NCI-H748 (cell line): ENCODE data around the gene ABCA13.
A peak's percentile ranks its signal among the peaks of the same experiment; 100 is the strongest.

Experiments
- DNase-seq: peaks from one replicate; lab custom pipeline; 2025; ENCODE audit not compliant: unreplicated experiment; lab: John Stamatoyannopoulos, UW

Gene ABCA13

GRCh38 chr7:48627164-48627563 is 455.9 kb downstream of the ABCA13 start:
- no peak for DNase-seq

GRCh38 chr7:48628793-48629349 is 457.6 kb downstream of the ABCA13 start:
- no peak for DNase-seq

GRCh38 chr7:48634116-48634632 is 462.9 kb downstream of the ABCA13 start:
- DNase-seq: no peak

DNA sequence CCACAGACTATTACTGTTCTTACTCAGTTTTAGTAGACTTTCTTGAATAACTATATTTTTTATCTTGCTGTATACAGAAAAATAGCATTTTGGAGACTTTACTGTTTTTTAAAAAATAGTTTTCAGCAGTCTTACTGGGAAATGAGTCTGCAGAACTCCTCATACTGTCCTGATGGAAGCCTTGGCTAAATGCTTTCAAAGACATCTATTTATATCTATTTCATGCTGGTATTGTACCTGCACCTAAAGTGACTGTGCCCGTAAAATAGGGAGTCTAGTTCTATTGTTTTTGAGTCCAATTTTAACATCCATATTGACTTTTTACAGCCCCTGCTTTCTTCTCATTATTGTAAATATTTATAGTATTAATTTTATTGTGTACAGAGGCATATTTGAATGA is 464.5 kb downstream of the ABCA13 start:
- DNase-seq: peak; percentile 80

DNA sequence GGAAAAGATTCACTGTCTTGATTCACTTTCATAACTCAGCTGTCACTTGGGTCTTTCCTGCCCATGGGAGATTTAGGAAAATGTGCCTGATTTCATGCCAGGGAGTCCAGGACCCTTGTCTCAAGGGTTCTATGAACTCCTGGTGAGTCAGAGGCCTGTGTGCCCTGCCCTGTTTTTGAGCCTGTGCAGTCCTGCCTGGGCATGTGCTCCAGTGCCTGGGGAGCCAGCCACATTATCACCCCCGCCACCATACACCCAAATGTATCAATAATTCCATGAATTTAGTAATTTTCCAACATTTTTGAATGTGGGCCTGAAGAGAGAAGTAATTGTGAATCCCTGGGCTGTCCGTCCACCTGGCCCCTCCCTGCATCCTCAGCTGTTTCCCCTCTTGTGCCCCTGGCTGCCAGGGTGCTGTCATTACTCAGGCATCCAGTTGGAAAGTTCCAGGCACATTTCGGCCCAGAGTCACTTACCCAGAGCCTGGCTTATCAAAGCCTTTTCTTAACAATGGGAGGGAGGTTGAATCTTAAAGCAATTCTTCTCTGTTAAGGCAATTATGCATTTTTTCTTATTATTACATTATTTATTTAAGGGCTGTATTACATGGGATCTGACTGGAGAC is 465.2 kb downstream of the ABCA13 start:
- DNase-seq: peak; percentile 54

DNA sequence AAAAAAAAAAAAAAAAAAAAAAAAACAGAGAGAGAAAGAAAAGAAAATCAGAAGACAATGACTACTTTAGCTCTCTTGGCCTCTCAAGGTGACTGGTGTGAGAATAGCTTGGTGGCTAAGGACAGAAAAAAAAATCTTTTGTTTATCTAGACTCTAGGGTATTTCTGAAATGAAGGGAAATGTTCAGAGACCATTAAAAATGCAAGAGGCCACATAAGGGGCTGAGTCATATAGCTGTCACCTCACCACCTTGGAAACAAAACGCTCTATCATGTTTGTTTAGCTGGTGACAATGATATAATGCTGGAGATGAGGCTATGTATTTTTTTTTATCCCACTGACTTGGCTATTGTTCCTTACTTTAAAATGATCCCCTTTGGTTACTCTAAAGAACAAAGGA is 466.1 kb downstream of the ABCA13 start:
- peak; percentile 90 for DNase-seq

DNA sequence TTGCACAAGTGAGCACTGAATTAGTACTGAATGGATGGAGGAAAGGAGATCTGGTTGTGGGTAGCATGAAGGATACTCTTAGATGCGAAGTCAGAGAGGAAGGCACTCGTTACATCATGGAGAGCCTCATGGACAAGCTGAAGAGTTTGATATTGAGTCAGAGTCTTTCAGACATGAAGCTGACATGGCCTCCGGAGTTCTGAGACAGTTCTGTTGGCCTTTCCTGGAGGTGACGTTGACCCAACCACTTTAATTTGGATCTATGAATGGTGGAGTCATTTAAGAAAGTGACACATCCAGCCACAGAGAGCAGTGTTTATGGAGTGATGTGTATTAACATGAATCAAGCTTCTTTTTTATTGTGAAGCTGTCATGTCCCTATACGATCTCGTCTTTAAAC is 466.8 kb downstream of the ABCA13 start:
- no peak for DNase-seq

DNA sequence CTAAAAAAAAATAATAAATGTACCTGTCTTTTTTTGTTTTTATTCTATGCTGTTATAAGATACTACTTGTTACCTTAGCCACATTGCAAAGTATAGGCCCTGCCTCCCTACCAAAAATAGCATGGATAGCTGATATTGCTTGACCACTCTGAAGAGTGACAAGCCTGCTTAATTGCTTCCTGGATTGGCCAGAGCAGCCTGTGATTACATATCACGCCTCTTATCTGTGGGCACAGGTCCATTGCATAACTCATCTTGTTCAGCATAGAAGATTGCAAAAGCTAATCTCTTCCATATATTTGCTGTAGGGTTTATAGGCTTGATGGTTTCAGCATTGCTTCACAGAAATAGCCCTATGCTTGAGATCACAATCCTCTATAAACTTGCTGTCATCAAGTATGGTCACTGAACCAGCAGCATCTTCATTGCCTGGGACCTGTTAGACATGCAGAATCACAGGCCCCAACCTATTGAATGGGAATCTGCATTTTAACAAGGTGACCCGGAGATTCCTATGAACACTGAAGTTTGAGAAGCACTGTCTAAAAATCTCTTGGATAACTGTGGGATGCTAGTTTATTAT is 472.3 kb downstream of the ABCA13 start:
- peak; percentile 44 for DNase-seq

GRCh38 chr7:48658138-48658537 is 486.9 kb downstream of the ABCA13 start:
- DNase-seq: no peak

DNA sequence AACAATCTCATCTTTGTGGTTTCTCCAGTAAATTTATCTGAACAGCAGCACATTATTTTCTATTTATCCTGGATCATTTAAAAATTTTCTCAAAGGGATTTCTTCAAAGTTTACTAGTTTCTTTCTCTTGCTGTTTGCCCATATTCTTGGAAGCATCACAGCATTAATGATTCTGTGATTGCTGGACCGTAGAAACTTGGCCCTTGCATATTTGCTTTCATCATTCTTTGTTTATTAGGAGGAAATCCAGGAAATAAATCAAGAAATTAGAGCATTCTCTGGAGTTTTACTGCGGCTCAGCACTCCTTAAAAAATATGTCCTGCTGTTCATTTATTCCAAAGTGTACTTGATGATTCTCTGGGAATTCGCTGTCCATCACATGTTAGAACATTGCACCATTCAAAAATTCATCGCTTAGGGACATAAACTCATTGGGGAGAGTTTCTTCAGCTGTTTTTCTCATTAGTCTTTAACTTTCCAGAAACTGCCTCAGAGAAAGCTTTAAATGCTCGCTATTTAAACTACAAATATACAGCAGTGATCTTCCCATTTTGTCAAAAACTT is 489.1 kb downstream of the ABCA13 start:
- no peak for DNase-seq

DNA sequence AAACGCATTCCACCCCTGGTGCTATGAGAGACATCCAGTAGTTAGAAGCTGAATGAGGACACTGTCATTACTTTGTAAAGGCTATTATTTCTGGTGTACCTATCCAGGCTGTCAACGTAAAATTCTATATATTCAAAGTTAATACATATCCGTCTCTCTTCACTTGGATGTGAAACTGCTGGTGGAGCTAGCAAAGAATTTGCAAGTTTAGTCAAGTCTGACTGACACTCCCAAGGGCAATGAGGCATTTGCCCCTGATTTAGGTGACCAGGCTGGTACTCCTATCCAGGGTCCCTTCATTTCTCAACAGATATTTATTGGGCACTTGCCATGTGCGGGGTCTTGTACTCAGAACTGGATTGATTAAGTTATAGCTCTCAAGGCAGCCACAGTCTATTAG is 493.0 kb downstream of the ABCA13 start:
- no peak for DNase-seq

DNA sequence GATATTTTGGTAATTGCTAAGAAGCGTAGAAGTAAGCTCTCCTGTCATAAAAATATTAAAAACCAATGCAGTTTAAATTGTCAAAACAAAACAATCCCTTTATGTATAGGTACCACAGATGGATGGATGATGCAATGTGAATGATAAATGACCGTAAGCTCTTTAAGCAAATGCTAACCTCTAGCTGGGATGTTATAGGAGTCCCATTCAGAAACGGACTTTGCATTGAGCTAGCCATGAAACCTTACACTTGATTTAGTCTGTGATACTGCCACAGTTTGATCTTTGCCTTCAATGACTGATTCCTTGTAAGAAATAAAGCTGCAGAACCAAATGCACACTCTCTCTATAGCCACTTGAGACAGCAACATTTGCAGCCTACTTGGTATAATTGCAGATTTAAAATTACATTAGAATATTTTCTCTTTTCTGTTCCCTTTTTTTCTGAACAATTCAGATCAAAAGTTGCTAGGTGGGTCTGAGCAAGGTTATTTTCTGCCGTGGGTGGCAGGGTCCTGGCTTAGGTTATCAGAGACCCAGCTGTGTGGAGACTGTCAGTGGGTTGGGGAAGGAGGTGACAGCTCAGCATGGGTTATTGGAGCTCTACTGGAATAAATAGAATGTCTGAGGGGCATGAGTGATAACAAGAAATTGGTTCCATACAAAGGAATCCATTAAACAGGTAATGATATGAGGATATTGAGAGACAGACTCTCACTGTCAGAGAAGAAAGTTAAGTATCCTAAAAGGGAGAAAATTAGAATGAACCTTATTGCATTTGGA is 494.3 kb downstream of the ABCA13 start:
- DNase-seq: no peak

DNA sequence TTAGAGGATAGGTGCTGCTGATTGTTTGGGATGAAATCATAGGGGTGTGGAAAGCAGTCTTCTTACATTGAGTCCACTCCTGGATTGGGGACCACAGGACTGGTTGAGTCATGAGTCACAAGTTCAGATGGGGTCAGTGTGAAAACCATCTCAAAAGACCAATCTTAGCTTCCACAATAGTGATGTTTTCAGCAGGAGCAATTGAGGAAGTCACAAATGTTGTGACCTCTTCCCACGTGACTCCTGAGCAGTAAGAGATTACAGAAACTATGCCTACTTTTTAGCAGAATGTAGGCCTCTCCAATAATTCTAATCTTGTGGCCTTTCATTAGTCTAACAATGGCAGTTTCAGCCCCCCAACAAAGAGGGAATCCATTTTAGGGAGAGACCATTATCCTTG is 496.1 kb downstream of the ABCA13 start:
- no peak for DNase-seq

- DNase-seq: no peak
Observed at GRCh38 chr7:48671656-48672055, 500.4 kb downstream of the ABCA13 start.

DNA sequence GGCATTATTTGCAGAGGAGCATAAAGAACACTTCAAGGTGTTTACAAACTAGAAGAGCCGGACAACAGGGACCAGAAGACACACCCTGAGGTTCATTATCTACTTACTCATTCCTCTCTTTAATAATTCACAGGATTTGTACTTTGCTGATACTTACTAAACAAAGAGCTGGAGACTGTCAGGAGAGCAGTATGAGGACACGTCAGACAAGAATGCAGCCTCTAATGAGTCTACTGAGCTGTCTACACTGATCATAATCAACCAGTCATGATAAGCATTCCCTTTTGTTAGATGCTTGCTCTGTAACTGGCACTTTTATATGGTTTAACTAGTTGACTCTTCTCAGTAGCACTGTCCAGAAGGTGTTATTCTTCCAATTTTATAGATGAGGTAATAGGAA is 509.7 kb downstream of the ABCA13 start:
- DNase-seq: peak; percentile 25

DNA sequence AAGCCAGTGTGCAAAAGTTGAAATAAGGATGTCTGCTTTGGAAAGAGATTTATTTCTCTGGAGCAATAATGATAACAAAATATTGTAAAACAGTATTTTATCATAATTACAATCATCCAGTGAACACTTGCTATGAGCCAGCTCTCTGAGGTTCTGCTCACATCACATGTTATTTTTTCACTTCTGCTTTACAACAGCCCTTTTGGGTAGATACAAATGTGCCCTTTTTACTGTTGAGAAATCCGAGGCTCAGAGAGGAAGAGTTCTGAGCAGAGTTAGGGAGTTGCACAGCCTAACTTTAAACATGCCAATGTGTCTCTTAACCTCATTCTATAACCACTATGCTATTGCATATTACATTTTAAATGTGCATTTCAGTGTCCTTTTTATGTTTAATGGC is 520.5 kb downstream of the ABCA13 start:
- no peak for DNase-seq
